GM21390 (cell line): Measurements from ENCODE around the gene BRD3OS.
A peak's percentile ranks its signal among the peaks of the same experiment; 100 is the strongest.

ENCODE experiments used
- ATAC-seq: cut with Tn5 transposase; IDR thresholded peaks from one replicate; pipeline ENCODE4 v1.9.1; 2021; ENCODE audit not compliant: unreplicated experiment

The BRD3OS gene

DNA sequence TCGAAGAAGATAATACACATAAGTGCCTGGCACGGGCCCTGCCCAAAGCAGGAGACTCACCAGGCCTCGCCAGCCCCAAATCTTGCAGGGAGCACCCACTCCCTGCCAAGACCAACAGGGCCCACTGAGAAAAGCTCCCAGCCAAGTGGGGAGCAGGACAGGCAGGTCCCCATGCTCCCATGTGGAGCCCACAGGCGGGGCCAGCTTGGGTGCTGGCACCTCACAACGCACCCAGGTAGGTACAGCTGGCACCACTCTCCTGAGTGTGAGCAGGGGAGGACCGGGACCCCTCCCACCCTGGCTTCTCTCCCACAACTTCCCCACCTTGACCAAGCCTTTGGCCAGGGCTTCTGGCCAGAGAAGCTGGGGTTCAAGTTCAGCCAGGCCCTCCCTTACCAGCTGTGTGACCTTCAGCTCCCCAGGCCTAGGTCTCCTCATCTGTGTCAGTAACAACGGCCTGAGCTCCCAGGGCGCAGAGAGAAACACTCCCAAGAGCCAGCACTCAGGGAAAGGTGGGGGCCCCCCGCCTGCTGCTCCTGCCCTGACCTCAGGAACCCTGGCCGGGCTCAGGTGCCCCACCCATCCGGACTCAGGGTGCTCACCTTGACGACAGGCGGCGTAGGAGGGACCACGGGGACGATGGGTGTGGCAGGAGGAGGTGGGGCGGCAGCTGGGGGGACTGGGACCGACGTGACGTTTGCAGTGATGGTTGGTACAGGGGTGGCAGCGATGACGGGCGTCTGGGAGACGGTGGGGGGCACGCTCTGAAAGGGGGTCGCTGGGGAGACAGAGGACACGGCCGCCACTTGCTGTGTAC is 24.7 kb downstream of the BRD3OS start:
- no peak for ATAC-seq

DNA sequence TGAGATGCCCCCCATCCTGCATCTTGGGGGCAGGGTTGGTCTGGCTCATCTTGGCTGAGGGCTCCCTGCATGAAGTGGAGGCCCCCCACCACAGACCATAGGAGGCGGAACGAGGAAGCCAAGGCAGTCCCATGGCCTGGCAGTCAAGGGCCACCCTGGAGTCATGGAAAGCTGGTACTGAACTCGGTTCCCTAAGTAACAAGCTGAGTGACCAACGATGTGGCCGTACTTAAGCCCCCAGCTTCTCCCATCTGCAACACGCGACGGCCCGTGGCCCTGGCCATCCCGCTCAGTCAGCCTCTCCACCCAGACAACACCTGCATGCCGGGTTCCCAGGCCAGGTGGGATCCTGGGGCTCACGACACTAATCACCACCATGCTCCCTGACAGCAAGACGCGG is 25.4 kb downstream of the BRD3OS start:
- ATAC-seq = no peak

DNA sequence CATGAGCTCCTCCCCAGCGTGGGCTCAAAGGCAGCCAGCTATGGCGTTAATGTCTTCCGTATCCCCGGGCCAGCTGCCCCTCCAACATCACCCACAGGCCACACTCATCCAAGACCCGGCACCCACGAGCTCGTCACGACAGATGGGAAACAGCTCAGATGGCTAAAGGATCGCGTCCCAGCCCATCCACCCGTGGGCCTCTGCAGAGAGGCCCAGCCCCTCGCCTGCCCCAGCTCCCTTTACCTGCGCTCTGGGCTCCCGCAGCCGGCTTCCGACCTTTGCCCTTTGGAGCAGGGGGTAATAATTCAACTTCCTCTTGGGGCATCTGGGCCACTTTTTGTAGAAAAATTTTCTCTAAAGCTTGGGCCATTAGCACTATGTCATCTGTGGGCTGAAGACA is 26.0 kb downstream of the BRD3OS start:
- no peak for ATAC-seq

DNA sequence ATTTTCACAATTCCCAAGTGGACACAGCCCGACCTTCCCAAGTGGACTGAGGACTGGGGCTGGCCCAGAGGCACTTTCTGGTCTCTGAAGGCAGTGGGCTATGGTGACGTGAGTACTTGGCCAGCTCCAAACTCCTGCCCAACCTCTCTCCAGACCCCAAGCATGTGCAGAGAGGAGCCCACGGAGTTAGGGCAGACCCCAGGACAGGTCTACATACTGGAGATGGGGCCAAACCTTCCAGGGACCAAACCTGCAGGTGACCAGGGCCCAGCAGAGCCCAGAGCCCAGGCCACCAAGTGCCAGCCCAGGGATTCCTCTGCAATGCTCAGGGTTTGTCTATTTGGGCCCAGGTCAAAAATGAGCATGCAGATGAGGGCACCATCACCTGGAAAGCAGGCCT is 27.2 kb downstream of the BRD3OS start:
- no peak for ATAC-seq

DNA sequence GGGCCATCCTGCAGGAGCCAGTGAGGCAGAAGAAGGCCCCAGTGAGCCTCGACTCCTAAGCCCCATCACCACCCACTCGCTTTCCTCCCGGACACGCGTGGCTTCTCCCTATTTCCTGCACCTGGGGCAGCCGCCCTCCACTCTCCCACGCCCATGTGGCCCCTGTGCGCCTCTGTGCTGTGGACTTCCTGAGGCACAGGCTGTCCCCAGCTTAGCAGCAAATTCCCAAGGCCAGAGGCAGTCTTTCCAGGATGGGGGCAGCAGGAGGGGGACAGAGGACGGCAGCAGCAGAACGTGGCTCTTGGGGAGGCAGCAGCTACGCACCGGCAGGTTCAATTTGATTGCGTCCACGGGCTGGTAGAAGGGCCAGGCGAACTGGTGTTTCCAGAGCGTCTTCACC is 27.7 kb downstream of the BRD3OS start:
- no peak for ATAC-seq

DNA sequence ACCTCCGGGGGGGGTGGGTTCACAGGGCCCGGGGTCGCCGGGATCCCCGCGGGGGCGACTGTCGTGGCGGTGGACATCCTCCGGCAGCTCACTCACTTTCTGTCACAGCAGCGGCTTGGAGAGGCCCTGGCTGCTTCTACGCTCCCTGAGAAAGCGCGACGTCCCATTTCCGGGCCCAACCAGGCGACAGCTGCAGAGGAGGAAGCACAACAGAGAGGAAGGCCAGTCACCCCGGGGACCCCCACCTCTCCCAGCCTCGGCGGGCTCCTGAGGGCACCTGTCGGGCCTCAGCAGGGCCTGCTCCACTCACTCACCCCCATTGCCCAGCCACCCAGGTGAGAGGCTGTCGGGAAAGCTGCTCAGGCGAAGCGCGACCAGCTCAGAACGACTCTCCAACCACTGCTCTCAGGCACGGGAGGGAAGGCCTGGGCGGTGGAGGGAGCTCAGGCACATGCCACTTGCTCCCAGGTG is 28.2 kb downstream of the BRD3OS start:
- no peak for ATAC-seq

DNA sequence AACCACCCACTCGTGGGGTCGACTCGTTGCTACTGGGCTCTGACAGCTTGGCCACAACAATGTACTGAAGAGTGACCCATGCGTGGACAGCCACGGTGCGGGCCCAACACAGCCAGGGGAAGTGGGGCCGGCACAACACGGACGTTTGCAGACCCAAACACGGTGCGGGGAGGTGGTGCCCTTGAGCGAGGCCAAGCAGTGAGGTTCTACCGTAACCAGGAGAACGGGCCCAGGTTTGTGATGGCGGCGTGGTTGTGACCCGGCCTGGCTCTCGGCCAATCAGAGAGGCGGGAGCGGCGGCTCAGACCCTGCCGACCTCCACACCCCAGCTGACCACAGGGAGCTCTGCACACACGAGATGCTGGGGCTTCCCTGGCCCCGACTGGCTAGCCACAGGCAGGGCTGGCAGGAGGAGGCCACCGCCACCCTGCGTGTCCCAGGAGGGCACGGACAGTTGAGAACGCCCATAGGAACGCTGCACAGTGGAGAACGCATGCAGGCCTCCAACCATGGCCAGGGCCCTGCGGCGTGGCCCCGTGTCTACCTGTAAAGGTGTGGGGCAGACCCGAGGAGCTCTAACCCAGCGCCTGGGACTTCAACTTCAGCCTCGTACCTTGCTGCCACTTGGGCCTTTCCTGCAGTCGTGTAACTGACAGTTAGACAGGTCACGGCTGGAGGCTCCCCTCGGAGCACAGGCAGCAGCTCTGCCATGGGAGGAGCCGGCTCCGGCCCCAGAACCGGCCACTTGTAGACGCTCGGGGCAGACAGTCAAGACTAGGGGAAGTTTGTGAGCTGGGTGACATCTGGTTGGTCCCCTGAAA is 28.9 kb downstream of the BRD3OS start:
- no peak for ATAC-seq

DNA sequence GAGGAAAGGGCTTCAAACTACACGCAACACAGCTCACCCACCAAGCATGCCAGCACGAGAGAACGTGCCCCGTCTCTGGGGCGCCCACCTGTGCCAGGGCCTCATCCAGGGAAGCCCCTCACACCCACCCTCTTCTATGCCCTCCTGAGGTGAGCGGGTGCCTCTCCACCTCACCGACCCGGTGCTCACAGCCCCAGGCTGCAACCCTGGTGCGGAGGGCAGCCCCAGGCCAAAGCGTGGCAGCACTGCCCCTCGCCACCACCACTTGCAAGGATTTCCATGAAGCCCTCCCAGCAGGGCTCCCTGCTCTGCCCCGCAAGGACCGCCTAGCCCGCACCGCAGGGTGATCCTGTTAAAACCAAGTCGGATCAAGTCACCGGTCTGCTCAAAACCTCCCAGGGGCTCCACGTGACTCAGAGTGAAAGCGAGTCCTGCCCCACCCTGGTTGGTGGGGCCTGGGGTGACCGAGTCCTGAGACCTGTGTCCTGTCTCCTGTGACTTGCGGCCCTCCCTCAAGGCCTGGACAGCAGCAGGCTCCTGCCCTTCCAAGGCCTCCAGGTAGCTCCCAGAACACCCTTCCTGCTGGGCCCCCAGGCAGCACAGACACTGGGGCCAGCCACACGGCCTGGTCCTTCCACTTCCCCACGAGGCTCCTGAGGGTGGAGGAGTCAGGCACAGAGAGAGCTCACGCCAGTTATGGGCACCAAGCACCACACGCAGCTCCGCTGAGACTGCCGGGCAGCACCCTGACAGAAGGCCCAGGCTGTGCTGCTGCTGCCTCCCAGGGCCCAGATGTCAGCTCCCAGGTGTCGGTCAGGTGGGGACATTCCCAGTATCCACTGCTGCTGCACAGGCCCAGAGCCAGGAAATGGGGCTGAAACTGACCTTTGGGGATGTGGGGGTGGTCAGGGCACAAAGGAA is 29.9 kb downstream of the BRD3OS start:
- no peak for ATAC-seq

DNA sequence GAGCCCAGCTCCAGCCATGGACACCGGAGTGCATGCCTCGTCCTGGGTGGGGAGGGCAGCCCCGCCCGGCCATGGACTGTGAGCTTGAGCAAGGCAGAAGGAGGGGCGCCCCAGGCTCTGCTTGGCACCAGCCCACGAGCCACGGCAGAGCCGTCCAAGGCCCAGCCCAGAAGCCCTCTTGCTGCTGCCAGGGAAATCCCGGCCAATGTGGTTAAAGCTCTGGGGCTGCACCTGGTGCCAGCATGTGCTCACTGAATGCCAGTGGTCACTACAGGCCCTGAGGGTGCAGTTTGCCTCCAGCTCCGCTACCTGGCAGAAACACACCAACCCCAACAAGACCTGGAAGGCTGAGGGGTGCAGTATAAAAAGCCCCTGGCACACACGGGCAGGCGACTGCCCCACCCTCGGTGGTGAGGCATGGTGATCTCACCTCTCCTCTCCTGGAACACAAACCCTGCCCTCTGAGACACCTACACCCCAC is 30.7 kb downstream of the BRD3OS start:
- ATAC-seq = no peak

DNA sequence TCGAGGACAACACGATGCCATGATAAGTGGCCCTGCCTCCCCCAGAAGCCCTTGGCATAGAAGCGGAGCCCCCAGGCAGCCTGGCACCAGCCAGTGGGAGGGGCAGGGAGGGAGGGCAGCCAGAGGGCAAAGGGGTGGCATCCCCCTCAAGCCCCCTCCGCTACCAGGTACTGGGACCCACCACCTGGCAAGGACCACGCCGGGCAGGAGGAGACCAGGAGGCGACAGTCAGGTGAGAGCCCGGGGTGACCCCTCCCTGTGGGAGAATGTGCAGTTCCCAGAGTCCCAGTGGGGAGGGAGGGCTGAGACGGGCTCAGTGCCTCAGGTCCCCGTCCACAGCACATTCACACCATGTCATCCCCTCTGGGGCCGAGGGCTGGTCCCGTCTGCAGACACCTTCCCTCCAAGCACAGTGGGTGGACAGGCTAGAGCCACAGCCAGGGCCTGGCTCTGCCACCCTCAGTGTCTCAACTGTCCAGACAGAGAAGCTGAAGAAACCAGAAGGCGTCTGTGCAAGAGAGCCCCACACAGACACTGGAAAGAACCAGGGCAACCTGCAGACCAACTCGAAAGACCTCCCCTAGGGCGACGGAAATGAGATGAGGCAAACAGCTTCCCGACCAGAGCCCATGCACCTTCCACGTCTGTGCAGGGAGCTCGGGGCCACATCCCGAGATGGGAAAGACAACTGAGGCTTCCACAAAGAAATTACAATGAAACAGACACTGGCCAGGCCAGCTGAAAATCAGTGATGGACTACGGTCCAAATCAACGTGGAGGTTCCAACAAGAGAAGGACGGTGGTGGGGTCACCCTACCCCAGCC is 31.4 kb downstream of the BRD3OS start:
- no peak for ATAC-seq

DNA sequence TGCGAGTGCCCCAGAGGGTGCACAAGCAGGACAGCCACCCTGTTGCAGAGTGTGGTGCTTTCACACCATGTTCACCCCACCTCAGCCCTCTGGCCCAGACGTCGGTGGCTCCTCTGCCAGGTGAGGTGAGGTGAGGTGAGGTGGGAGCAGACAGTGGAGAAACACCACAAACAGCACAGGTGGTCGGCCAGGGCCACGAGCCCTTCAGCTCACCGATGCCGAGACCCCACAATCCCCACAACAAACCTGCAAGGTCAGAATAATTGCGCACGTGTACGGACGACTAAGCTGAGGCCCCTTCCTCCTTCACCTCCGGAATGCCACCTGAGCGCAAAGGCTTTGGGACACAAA is 32.0 kb downstream of the BRD3OS start:
- ATAC-seq = no peak

DNA sequence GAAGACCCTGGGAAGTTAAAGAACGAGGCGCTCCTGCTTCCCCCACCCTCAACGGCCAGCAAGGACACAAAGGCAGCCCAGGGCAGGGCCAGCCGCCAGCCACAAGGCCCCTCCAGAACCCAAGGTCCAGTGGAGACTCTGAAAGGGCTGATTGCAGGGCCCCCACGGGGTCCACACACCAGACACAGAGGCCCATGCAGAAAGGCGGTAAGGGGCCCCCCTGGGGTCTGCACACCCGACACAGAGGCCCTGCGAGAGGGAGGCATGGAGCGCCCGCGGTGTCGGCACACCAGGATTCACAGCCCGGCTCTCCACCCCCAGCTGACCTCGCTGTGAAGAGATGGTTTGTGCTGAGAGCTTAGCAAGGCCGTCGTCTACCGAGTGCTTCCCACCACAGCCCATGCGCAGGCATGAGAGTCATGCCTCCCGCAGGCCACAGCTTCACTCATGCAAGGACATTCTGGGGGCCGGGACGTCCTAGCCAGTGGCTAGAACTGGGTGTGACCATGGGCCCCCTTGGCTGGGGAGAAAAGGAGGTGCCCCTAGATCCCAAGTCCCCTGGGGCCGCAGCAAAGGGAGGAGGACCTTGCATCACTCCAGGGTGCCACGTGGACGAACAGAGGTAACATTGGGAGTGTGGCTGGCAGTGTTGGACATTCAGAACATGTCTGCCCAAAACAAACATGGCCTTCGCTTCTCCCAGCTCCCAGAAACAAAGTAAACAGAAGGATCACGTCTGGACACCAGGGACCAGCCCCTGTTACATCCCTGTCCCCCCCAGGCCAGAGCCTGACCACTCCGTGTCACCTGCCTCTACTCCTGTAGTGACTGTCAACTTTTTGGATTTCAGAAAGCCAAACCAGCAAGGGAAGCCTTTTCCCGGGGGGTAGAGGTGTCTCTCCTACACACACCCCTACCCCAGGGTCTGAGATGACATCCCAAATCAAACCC is 32.7 kb downstream of the BRD3OS start:
- ATAC-seq = no peak

DNA sequence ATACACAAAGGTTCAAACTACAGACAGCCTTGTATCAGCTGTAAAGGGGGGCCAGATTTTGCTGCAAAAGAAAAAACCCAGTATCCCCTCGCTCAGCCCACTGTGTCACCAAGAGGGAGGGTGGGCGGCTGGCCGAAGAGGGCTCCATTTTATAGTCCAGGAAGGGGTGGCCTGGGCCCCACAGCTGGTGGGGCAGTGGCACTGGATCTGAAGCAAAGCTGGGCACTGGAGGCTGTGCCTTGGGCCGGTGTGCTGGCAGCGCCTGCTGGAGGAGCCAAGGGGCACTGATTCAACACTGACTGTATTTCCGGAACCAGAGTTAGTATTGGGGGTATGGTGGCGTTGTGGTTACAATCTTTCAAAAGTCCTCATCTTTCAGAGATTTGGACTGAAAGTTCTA is 33.4 kb downstream of the BRD3OS start:
- no peak for ATAC-seq

DNA sequence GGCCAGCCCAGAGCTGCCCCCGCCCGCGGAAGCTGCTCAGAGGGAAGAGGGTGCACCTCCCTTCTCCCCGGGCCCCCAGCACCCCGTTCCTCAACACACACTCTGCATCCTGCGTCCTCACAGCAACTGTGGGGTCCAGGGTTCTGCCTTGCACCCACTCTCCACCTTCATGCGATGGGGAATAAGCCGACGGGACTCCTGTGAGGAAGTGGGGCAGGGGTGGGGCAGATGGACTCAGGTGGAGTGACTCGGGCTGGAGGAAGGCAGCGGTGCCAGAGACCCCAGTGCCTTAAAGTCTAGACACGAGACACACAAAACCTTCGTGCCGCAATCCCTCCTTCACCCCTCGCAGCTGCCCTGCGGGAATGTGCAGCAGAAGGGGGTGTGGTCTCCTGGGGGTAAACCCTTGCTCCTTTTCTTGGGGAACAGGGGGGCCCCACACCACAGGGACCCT is 33.9 kb downstream of the BRD3OS start:
- no peak for ATAC-seq

DNA sequence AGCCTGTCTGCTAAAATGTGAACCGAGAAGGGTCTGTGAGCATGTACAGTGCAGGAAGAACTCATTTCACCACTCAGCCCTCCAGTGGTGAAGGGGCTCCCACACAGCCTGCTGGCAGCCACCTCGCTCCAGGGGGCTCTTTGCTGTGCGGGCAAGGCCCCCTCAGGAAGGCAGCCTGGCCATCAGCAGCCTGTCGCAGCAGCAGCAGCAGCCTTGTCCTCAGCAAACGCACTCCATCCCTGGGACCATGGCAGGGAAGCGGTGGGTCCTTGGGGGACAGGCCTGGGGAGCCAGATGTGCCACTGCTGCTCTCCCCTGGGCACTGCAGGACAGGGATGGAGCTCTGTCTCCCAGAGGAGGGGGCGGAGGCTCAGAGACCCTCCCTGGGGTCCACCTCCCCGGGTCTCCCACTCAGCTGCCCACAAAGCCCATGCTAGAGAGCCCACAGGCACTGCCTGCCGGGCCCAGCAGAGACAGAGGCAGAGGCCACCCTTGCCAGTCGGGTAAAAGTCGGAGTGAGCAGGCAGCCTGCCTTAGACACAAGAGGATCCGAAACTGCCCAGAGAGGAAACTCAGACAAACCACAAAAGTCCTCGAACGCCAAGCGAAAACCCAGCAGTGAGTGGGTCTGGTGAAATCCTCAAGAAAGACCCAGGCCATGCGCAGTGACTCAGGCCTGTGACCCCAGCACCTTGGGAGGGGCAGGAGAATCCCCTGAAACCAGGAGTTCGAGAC is 34.5 kb downstream of the BRD3OS start:
- peak; percentile 83 for ATAC-seq

DNA sequence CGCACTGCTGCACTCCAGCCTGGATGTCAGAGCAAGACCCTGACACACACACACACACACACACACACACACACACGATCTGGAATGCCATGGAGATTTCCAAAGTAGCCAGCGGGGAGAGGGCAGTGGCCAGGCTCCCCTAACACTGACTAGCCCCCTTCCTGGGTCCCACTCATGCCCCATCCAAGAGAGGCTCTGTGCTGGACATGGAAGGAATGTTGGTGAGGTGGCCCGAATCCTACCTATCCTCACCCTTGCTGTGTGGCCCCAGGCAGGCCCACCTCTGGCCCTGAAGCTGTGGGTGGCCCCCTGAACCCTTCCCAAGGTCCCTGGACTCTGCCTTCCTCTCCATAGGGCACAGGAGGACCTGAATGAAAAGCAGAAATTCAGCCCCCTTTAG is 35.3 kb downstream of the BRD3OS start:
- no peak for ATAC-seq

DNA sequence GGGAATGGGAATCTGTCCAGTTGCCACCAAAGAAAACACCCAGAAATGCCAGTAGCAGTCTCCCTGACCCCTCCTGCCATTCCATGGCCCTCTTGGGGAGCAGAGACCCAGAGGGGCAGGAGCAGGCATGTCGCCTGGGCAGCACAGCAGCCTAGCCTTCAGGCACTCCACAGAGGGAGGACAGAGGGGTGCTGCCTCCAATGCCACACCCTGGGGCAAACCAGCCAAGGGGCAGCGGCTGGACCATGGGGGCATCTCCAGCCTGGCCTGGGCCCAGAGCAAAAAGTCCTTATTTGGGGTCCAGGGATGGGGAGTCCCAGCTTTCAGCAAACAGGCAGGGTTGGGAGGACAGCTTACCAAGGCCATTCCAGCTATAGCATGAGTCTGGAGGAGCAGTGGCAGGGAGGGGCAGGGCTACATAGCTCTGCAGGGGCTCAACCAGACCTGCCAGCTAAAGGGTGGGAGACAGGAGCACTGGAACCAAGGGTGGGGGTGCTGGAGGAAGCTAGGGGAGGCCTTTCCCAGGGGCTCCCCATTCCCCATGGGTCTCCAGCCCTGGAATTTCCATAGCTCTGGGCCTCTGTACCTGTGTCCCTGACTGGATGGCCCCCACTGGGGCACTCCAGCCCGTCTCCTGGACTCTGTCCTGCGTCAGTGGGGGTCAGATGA is 35.9 kb downstream of the BRD3OS start:
- no peak for ATAC-seq
